H1 (cell line): ENCODE results near the gene PPFIA4. TPM values are rescaled to one million over a fixed set of nuclear protein-coding genes. Genes with fewer than 3 reads are reported as not detected.

Experiments used
- CTCF ChIA-PET: fragments of 300-600 bp; sonication (Branson Sonifier 250); formaldehyde crosslinking; loops from one replicate; lab custom pipeline; 2021; ENCODE audit not compliant: partially characterized antibody; lab: Charles Lee
- POLR2A ChIA-PET: fragments of 300-600 bp; sonication (Branson Sonifier 250); formaldehyde crosslinking; loops from one replicate; lab custom pipeline; 2021; ENCODE audit warnings: inconsistent platforms; ENCODE audit not compliant: partially characterized antibody; lab: Charles Lee
- DNase-seq, 2 experiments: peaks; one replicate each; pipeline versions ENCODE4 v3.0.0 to v3.0.0-alpha.2; 2010 to 2022; ENCODE audit warnings: low spot score in 2 of 2, low read depth in 1 of 2, mixed read lengths in 1 of 2
- FAIRE-seq: peaks from 2 replicates; lab custom pipeline; 2011; peaks lifted over from hg19 to GRCh38; lab: Jason Lieb, UNC
- H2AFZ ChIP-seq: 2 replicates; pipeline ENCODE4 v1.8.1; 2012; ENCODE audit warnings: low read length, inconsistent platforms
- H2AK5ac ChIP-seq: 2 replicates; pipeline ENCODE4 v1.6.1; 2013; ENCODE audit warnings: low read depth, low read length
- H2BK120ac ChIP-seq: replicated peaks from 2 replicates; pipeline ENCODE3; 2013; ENCODE audit warnings: low read depth, low read length, inconsistent platforms
- H2BK12ac ChIP-seq: 2 replicates; pipeline ENCODE4 v1.6.1; 2013; ENCODE audit warnings: low read depth, low read length
- H2BK15ac ChIP-seq: 2 replicates; pipeline ENCODE4 v1.6.1; 2013; ENCODE audit warnings: low read length
- H2BK20ac ChIP-seq: 2 replicates; pipeline ENCODE4 v1.6.1; 2013; ENCODE audit warnings: low read length
- H2BK5ac ChIP-seq: 2 replicates; pipeline ENCODE4 v1.6.1; 2013; ENCODE audit warnings: low read depth, low read length
- H3K14ac ChIP-seq: 2 replicates; pipeline ENCODE4 v1.6.1; 2013; ENCODE audit warnings: inconsistent platforms; ENCODE audit not compliant: insufficient read length
- H3K18ac ChIP-seq: 2 replicates; pipeline ENCODE4 v1.6.1; 2013; ENCODE audit warnings: low read length; ENCODE audit errors: extremely low read depth
- H3K23ac ChIP-seq: 2 replicates; pipeline ENCODE4 v1.6.1; 2013; ENCODE audit warnings: inconsistent platforms; ENCODE audit not compliant: insufficient read length
- H3K23me2 ChIP-seq: 2 replicates; pipeline ENCODE4 v1.6.1; 2013; ENCODE audit warnings: low read depth, low read length
- H3K27ac ChIP-seq: 2 replicates; pipeline ENCODE4 v1.6.1; 2011; ENCODE audit warnings: low read depth, low read length, inconsistent platforms
- H3K27me3 ChIP-seq, 4 experiments: replicated peaks in 1 of 4; 1 replicate in 1 of 4; 2 replicates in 3 of 4; pipeline versions ENCODE4 v1.6.1 to v1.8.1; 2011 to 2013; ENCODE audit warnings: low read length in 3 of 4, mild to moderate bottlenecking in 3 of 4, inconsistent platforms in 2 of 4, mixed read lengths in 2 of 4, moderate library complexity in 1 of 4; ENCODE audit not compliant: control insufficient read depth in 3 of 4, insufficient read depth in 3 of 4; ENCODE audit errors: extremely low read depth in 1 of 4
- H3K36me3 ChIP-seq, 4 experiments: 2 replicates each; pipeline versions ENCODE4 v1.6.1 to v1.8.1; 2011 to 2013; ENCODE audit warnings: mild to moderate bottlenecking in 4 of 4, low read length in 3 of 4, moderate library complexity in 2 of 4, control low read depth in 1 of 4, inconsistent platforms in 1 of 4; ENCODE audit not compliant: insufficient read depth in 4 of 4, control insufficient read depth in 2 of 4
- H3K4ac ChIP-seq: replicated peaks from 2 replicates; pipeline ENCODE3; 2013; ENCODE audit warnings: low read length, low read depth, mixed read lengths, inconsistent platforms; ENCODE audit not compliant: insufficient read length
- H3K4me1 ChIP-seq, 4 experiments: replicated peaks in 1 of 4; 1 replicate in 1 of 4; 2 replicates in 3 of 4; pipeline versions ENCODE4 v1.6.1 to v1.8.1; 2011 to 2013; ENCODE audit warnings: low read length in 3 of 4, inconsistent platforms in 2 of 4, mixed read lengths in 1 of 4; ENCODE audit not compliant: insufficient read depth in 4 of 4, control insufficient read depth in 3 of 4
- H3K4me2 ChIP-seq, 2 experiments: 2 replicates each; pipeline versions ENCODE4 v1.6.1 to v1.8.1; 2011 to 2013; ENCODE audit warnings: low read depth in 2 of 2, low read length in 2 of 2, control low read depth in 1 of 2, inconsistent platforms in 1 of 2, mild to moderate bottlenecking in 1 of 2; ENCODE audit not compliant: insufficient read depth in 1 of 2
- H3K4me3 ChIP-seq, 4 experiments: fragments of 200-600, 300-600 bp in 1 of 4; sonication (generic), shearing (Covaris generic), sonication (Bioruptor Twin) in 1 of 4; 2 replicates each; pipeline versions ENCODE4 v1.5.1 to v1.8.1; 2011 to 2016; ENCODE audit warnings: low read length in 4 of 4, low read depth in 3 of 4, control low read depth in 2 of 4, inconsistent platforms in 2 of 4, mild to moderate bottlenecking in 2 of 4, mixed read lengths in 1 of 4, moderate library complexity in 1 of 4; ENCODE audit not compliant: insufficient read depth in 2 of 4; ENCODE audit errors: extremely low read depth in 1 of 4
- H3K56ac ChIP-seq: replicated peaks from 2 replicates; pipeline ENCODE3; 2013; ENCODE audit warnings: low read depth, mild to moderate bottlenecking, mixed read lengths, low read length, inconsistent platforms; ENCODE audit not compliant: insufficient read length
- H3K79me1 ChIP-seq: 2 replicates; pipeline ENCODE4 v1.6.1; 2013; ENCODE audit warnings: low read depth, low read length, control low read depth
- H3K79me2 ChIP-seq, 2 experiments: 2 replicates each; pipeline versions ENCODE4 v1.6.1 to v1.8.1; 2012 to 2013; ENCODE audit warnings: low read length in 2 of 2, mild to moderate bottlenecking in 2 of 2, inconsistent platforms in 1 of 2; ENCODE audit not compliant: insufficient read depth in 2 of 2, control insufficient read depth in 1 of 2
- H3K9ac ChIP-seq, 4 experiments: replicated peaks in 1 of 4; 1 replicate in 1 of 4; 2 replicates in 3 of 4; pipeline versions ENCODE4 v1.6.1 to v1.8.1; 2011 to 2013; ENCODE audit warnings: low read depth in 3 of 4, low read length in 3 of 4, control low read depth in 2 of 4, mild to moderate bottlenecking in 2 of 4, moderate library complexity in 2 of 4, inconsistent platforms in 1 of 4; ENCODE audit errors: extremely low read depth in 1 of 4
- H3K9me3 ChIP-seq, 2 experiments: 2 replicates each; pipeline versions ENCODE4 v1.6.1 to v1.8.1; 2012 to 2013; ENCODE audit warnings: mild to moderate bottlenecking in 2 of 2, moderate library complexity in 2 of 2, control low read depth in 1 of 2, inconsistent platforms in 1 of 2, low read depth in 1 of 2, low read length in 1 of 2, mixed read lengths in 1 of 2; ENCODE audit not compliant: insufficient read depth in 2 of 2
- H4K20me1 ChIP-seq, 2 experiments: replicated peaks in 1 of 2; 2 replicates each; pipeline versions ENCODE3 to v1.8.1; 2011 to 2013; ENCODE audit warnings: inconsistent platforms in 2 of 2, low read length in 2 of 2, mild to moderate bottlenecking in 1 of 2; ENCODE audit not compliant: insufficient read depth in 2 of 2, control insufficient read depth in 1 of 2
- H4K5ac ChIP-seq: 2 replicates; pipeline ENCODE4 v1.6.1; 2013; ENCODE audit warnings: low read length, low read depth, mixed read lengths, inconsistent platforms; ENCODE audit not compliant: insufficient read length
- H4K8ac ChIP-seq: 2 replicates; pipeline ENCODE4 v1.8.0; 2013; ENCODE audit warnings: mild to moderate bottlenecking, moderate library complexity, low read length, inconsistent platforms; ENCODE audit not compliant: insufficient read depth; ENCODE audit errors: extremely low read depth
- H4K91ac ChIP-seq: replicated peaks from 2 replicates; pipeline ENCODE3; 2013; ENCODE audit warnings: low read length, mixed read lengths, inconsistent platforms; ENCODE audit not compliant: insufficient read length
- BRCA1 ChIP-seq: IDR thresholded peaks from 2 replicates; pipeline ENCODE4 v1.6.1; 2012; ENCODE audit warnings: low read depth, low read length, improper control_type of control experiment
- CBX5 ChIP-seq: fragments of 300-800, 300-1000 bp; sonication (generic); IDR thresholded peaks from 2 replicates; pipeline ENCODE4 v1.7.1; 2016; ENCODE audit warnings: antibody characterized with exemption, low read length, low read depth
- CHD2 ChIP-seq: IDR thresholded peaks from 2 replicates; pipeline ENCODE4 v1.6.1; 2012; ENCODE audit warnings: low read length, improper control_type of control experiment
- EP300 ChIP-seq, 2 experiments: IDR thresholded peaks; 1 replicate in 1 of 2; 2 replicates in 1 of 2; pipeline ENCODE4 v1.6.1; 2011 to 2012; ENCODE audit warnings: low read depth in 2 of 2, low read length in 2 of 2, mild to moderate bottlenecking in 2 of 2, borderline replicate concordance in 1 of 2, inconsistent platforms in 1 of 2, moderate library complexity in 1 of 2
- HDAC2 ChIP-seq, 2 experiments: fragments of 300-600 bp in 1 of 2; sonication (generic) in 1 of 2; IDR thresholded peaks; 2 replicates each; pipeline ENCODE4 v1.6.1; 2011 to 2012; ENCODE audit warnings: low read depth in 2 of 2, low read length in 2 of 2, mild to moderate bottlenecking in 2 of 2, moderate library complexity in 2 of 2, borderline replicate concordance in 1 of 2, inconsistent platforms in 1 of 2
- JUN ChIP-seq: IDR thresholded peaks from 2 replicates; pipeline ENCODE4 v1.6.1; 2011; ENCODE audit warnings: low read depth, mild to moderate bottlenecking, improper control_type of control experiment, low read length
- JUND ChIP-seq: IDR thresholded peaks from 2 replicates; pipeline ENCODE4 v1.6.1; 2011; ENCODE audit warnings: mild to moderate bottlenecking, improper control_type of control experiment, low read length
- PHF8 ChIP-seq: fragments of 200-600 bp; sonication (generic); conservative IDR thresholded peaks from 2 replicates; pipeline ENCODE4 v1.7.1; 2012; ENCODE audit warnings: low read depth, mild to moderate bottlenecking, inconsistent platforms, low read length, moderate library complexity
- RNF2 ChIP-seq: fragments of 200-900, 300-1000 bp; sonication (generic); IDR thresholded peaks from 2 replicates; pipeline ENCODE4 v1.7.1; 2016; ENCODE audit warnings: borderline replicate concordance, low read depth, mild to moderate bottlenecking, antibody characterized with exemption, low read length; ENCODE audit not compliant: poor library complexity, severe bottlenecking; ENCODE audit errors: missing control alignments
- SUZ12 ChIP-seq: fragments of 200-600 bp; sonication (generic); IDR thresholded peaks from 2 replicates; pipeline ENCODE4 v1.6.1; 2012; ENCODE audit warnings: mild to moderate bottlenecking, inconsistent platforms, low read length, moderate library complexity, mixed read lengths
- YY1 ChIP-seq: IDR thresholded peaks from 2 replicates; pipeline ENCODE4 v1.6.1; 2011; ENCODE audit warnings: low read depth, mild to moderate bottlenecking, low read length
- WGBS, 2 experiments: shearing (Covaris generic) in 1 of 2; methylation state at CpG; one replicate each; pipeline versions ENCODE4 v1.1.6 to v1.1.7; 2013 to 2015; ENCODE audit warnings: low lambda C conversion rate in 2 of 2, mixed read lengths in 2 of 2, inconsistent platforms in 1 of 2, low coverage in 1 of 2, missing lambda C conversion rate in 1 of 2; ENCODE audit not compliant: insufficient replicate concordance in 2 of 2, insufficient coverage in 1 of 2, insufficient read length in 1 of 2; ENCODE audit errors: extremely low coverage in 1 of 2, missing lambda C conversion rate in 1 of 2; 5-methylcytosine and 5-hydroxymethylcytosine counted together
- polyA plus RNA-seq, 7 experiments: library from polyadenylated mRNA; depleted of rRNA in 3 of 7; stranded (reverse) in 5 of 7; unstranded in 2 of 7; fragments of >200 nt in 5 of 7; fragments of 200-250 nt in 2 of 7; gene quantifications; 1 replicate in 5 of 7; 2 replicates in 1 of 7; 4 replicates in 1 of 7; pipeline versions ENCODE4 v1.2.1 to v1.2.3, GENCODE V29; 2011 to 2013; ENCODE audit warnings: missing spikeins in 2 of 7, mixed read lengths in 2 of 7
- total RNA-seq: library from RNA; stranded (reverse); fragmentation: NEBNext Ultra II Directional; extraction: Animal tissue kit (Norgen Biotek cat#: 25700); gene quantifications from 2 replicates; pipeline ENCODE4 v1.2.1, GENCODE V29; 2021

The PPFIA4 gene
- total and polyA plus RNA-seq, 2 of the 8 experiments (the other 6 are each of a cell fraction or from before 2014, with no cell fraction given) = 9.0 to 9.9 TPM

GRCh38 chr1:203037509-203038190 is 11.4 kb downstream of the PPFIA4 start:
- FAIRE-seq = no peak
- POLR2A ChIA-PET = interaction anchor here (2.1 to 3.0 kb wide), 2 partner anchors 11 to 30 kb away, joined by 6 to 22 read pairs; partner anchors contain the start of genes PPFIA4 and TMEM183A
- H3K79me2 ChIP-seq = no peaks in the 10 kb centered on the region
- TF ChIP-seq JUND = no peak
- TF ChIP-seq JUN = no peak
- no peak for TF ChIP-seq EP300 (IDR thresholded peaks at IDR 0.05; ENCODE audit: borderline replicate concordance in 1 of 2, low read depth in 2 of 2, low read length in 2 of 2)
- TF ChIP-seq YY1 = no peak
- no peak for TF ChIP-seq CBX5
- TF ChIP-seq RNF2 = no peak
- no peak for TF ChIP-seq CHD2
- TF ChIP-seq SUZ12 = no peak
- no peak for TF ChIP-seq PHF8
- no peak for TF ChIP-seq BRCA1
- no peak for TF ChIP-seq HDAC2 (IDR thresholded peaks at IDR 0.05; ENCODE audit: borderline replicate concordance in 1 of 2, low read depth in 2 of 2, low read length in 2 of 2)

More at GRCh38 chr1:203037509-203038190, 11.4 kb downstream of the PPFIA4 start:
- H2AK5ac ChIP-seq = no peak overlapping the region
- no peaks in the 10 kb centered on the region for H3K27me3 ChIP-seq
- CTCF ChIA-PET = interaction anchor here (1.2 to 49.7 kb wide), 9 partner anchors 5 to 250 kb away, joined by 4 to 1089 read pairs (median 139); partner anchors contain the start of genes ADORA1, MYBPH, MYOG and PPFIA4
- H2BK12ac ChIP-seq = no peak overlapping the region
- peaks cover 2% of the 10 kb centered on the region; the same call in 1 of the 2 replicates for H3K79me1 ChIP-seq
- H2AFZ ChIP-seq = no peak overlapping the region
- no peak overlapping the region for H3K18ac ChIP-seq
- H4K8ac ChIP-seq = no peak overlapping the region
- H2BK120ac ChIP-seq = no peak overlapping the region
- H2BK15ac ChIP-seq = peak overlapping the region; percentile 61; the same call in 1 of the 2 replicates
- no peaks in the 10 kb centered on the region for H3K36me3 ChIP-seq
- H3K9me3 ChIP-seq = no peaks in the 10 kb centered on the region
- no peak overlapping the region for H3K27ac ChIP-seq
- no peaks in the 10 kb centered on the region for H3K23me2 ChIP-seq
- no peak overlapping the region for H3K4ac ChIP-seq
- no peak overlapping the region for H2BK20ac ChIP-seq
- DNase-seq = no peak
- peaks cover 2 to 15% (median 5%) of the 10 kb centered on the region in 4 experiments for H3K4me1 ChIP-seq
- no peak overlapping the region for H3K23ac ChIP-seq
- no peak overlapping the region for H4K91ac ChIP-seq
- no peak overlapping the region for H3K4me3 ChIP-seq
- H4K5ac ChIP-seq = no peak overlapping the region
- no peak overlapping the region for H3K14ac ChIP-seq
- H3K4me2 ChIP-seq = no peak overlapping the region
- no peak overlapping the region for H3K9ac ChIP-seq
- no peaks in the 10 kb centered on the region for H4K20me1 ChIP-seq
- 85% methylated on average over 10 of the region's 10 CpGs; no CpG with 5 or more reads in 1 of the 2 experiments for WGBS, 2 experiments
- H3K56ac ChIP-seq = no peak overlapping the region
- H2BK5ac ChIP-seq = no peak overlapping the region
